CD8-positive, alpha-beta memory T cell (primary cell): ENCODE results near the gene DUSP10. TPM values are rescaled to one million over a fixed set of nuclear protein-coding genes. Genes with fewer than 3 reads are reported as not detected.

Experiments used
- CTCF ChIA-PET: fragments of 350-600 bp; sonication (Branson Sonifier 250); formaldehyde crosslinking; loops from one replicate; lab custom pipeline; 2021; ENCODE audit warnings: antibody characterized with exemption; lab: Charles Lee
- POLR2A ChIA-PET: fragments of 350-600 bp; sonication (Branson Sonifier 250); formaldehyde crosslinking; loops from one replicate; lab custom pipeline; 2021; ENCODE audit warnings: antibody characterized with exemption; lab: Charles Lee
- DNase-seq, 5 donors: peaks; one replicate each; pipeline versions ENCODE4 v3.0.0 to v3.0.0-alpha.2; 2020 to 2022; ENCODE audit warnings: mixed read lengths in 1 of 5
- H3K27ac ChIP-seq: one replicate; pipeline ENCODE4 v1.7.0; 2013; ENCODE audit warnings: low read depth, mild to moderate bottlenecking, low read length, moderate library complexity
- H3K27me3 ChIP-seq: 2 replicates; pipeline ENCODE4 v1.7.0; 2013; ENCODE audit warnings: low read length, mild to moderate bottlenecking; ENCODE audit not compliant: insufficient read depth, poor library complexity, severe bottlenecking
- H3K36me3 ChIP-seq: 2 replicates; pipeline ENCODE4 v1.7.0; 2013; ENCODE audit warnings: mild to moderate bottlenecking, low read length, moderate library complexity; ENCODE audit not compliant: insufficient read depth
- H3K4me1 ChIP-seq: 2 replicates; pipeline ENCODE4 v1.7.0; 2013; ENCODE audit warnings: mild to moderate bottlenecking, low read length, moderate library complexity; ENCODE audit not compliant: insufficient read depth
- H3K4me3 ChIP-seq: 2 replicates; pipeline ENCODE4 v1.7.0; 2013; ENCODE audit warnings: mild to moderate bottlenecking, low read length
- H3K9me3 ChIP-seq: 2 replicates; pipeline ENCODE4 v1.7.0; 2013; ENCODE audit warnings: mild to moderate bottlenecking, low read length
- H3K27ac Mint-ChIP-seq, 8 donors: one replicate each; pipeline ENCODE4 v1.8.0; 2020 to 2021; ENCODE audit warnings: mixed read lengths in 8 of 8, mild to moderate bottlenecking in 6 of 8, inconsistent platforms in 3 of 8, moderate library complexity in 3 of 8
- H3K27me3 Mint-ChIP-seq, 2 donors: one replicate each; pipeline ENCODE4 v1.8.0; 2020 to 2021; ENCODE audit warnings: mixed read lengths in 2 of 2, mild to moderate bottlenecking in 1 of 2, moderate library complexity in 1 of 2
- H3K36me3 Mint-ChIP-seq, 3 donors: one replicate each; pipeline ENCODE4 v1.8.0; 2020 to 2021; ENCODE audit warnings: mixed read lengths in 3 of 3, inconsistent platforms in 1 of 3, mild to moderate bottlenecking in 1 of 3
- H3K4me1 Mint-ChIP-seq, 3 donors: one replicate each; pipeline ENCODE4 v1.8.0; 2020 to 2021; ENCODE audit warnings: mixed read lengths in 3 of 3, inconsistent platforms in 1 of 3, mild to moderate bottlenecking in 1 of 3
- H3K4me3 Mint-ChIP-seq, 7 donors: one replicate each; pipeline ENCODE4 v1.8.0; 2020 to 2021; ENCODE audit warnings: mixed read lengths in 7 of 7, mild to moderate bottlenecking in 6 of 7, moderate library complexity in 4 of 7, inconsistent platforms in 2 of 7
- H3K9me3 Mint-ChIP-seq, 5 donors: one replicate each; pipeline ENCODE4 v1.8.0; 2020 to 2022; ENCODE audit warnings: mixed read lengths in 5 of 5, mild to moderate bottlenecking in 3 of 5, moderate library complexity in 2 of 5, inconsistent platforms in 1 of 5
- polyA plus RNA-seq: library from polyadenylated mRNA; unstranded; fragments of 300-500 nt; fragmentation: Illumina TruSeq; gene quantifications from one replicate; pipeline ENCODE4 v1.2.3, GENCODE V29; 2021
- total RNA-seq, 2 experiments: library from RNA; stranded (reverse); gene quantifications; one replicate each; pipeline ENCODE4 v1.2.3, GENCODE V29; 2021

Gene DUSP10
- total and polyA plus RNA-seq, 3 experiments from 2014 or later = 8.0 to 25.4 (median 23.7) TPM

- CTCF ChIA-PET = no interaction called here
- Mint-ChIP-seq H3K27me3 (peaks cover 2 to 10% of the 10 kb centered on the region in 2 donors), H3K36me3 (peaks cover 0 to 5% (median 0%) of the 10 kb centered on the region in 3 donors), H3K9me3 (no peaks in the 10 kb centered on the region), H3K27ac (peak overlapping the region in 1 of 8 donors; percentile 39), H3K4me3 (no peak overlapping the region), H3K4me1 (no peaks in the 10 kb centered on the region)
- no peaks in the 10 kb centered on the region for H3K9me3 ChIP-seq
- no peak for DNase-seq
- no peak overlapping the region for H3K4me3 ChIP-seq
- no peak overlapping the region for H3K27ac ChIP-seq
- H3K36me3 ChIP-seq = no peaks in the 10 kb centered on the region
- POLR2A ChIA-PET = no interaction called here
- H3K27me3 ChIP-seq = no peaks in the 10 kb centered on the region
- no peaks in the 10 kb centered on the region for H3K4me1 ChIP-seq
These were observed 72.4 kb downstream of the DUSP10 start for GRCh38 chr1:221669441-221669840.

- POLR2A ChIA-PET = no interaction called here
- H3K4me3 Mint-ChIP-seq = no peak overlapping the region
These were observed 74.4 kb downstream of the DUSP10 start for GRCh38 chr1:221667504-221667903.

GRCh38 chr1:221664253-221664652 is 77.6 kb downstream of the DUSP10 start:
- no peak overlapping the region for H3K27ac Mint-ChIP-seq
- H3K4me1 Mint-ChIP-seq = no peaks in the 10 kb centered on the region
- Histone ChIP-seq H3K36me3 (no peaks in the 10 kb centered on the region), H3K27me3 (no peaks in the 10 kb centered on the region), H3K27ac (no peak overlapping the region), H3K4me3 (no peak overlapping the region), H3K9me3 (no peaks in the 10 kb centered on the region), H3K4me1 (no peaks in the 10 kb centered on the region)
- no peak overlapping the region for H3K4me3 Mint-ChIP-seq
- ChIA-PET CTCF (no interaction called here), POLR2A (no interaction called here)
- no peaks in the 10 kb centered on the region for H3K9me3 Mint-ChIP-seq
- no peak for DNase-seq
- H3K27me3 Mint-ChIP-seq = peaks cover 1 to 3% of the 10 kb centered on the region in 2 donors
- peaks cover 0 to 5% (median 0%) of the 10 kb centered on the region in 3 donors for H3K36me3 Mint-ChIP-seq

More at GRCh38 chr1:221667504-221667903, 74.4 kb downstream of the DUSP10 start:
- Histone ChIP-seq H3K27ac (no peak overlapping the region), H3K9me3 (no peaks in the 10 kb centered on the region), H3K4me3 (no peak overlapping the region), H3K36me3 (no peaks in the 10 kb centered on the region), H3K27me3 (no peaks in the 10 kb centered on the region), H3K4me1 (no peaks in the 10 kb centered on the region)
- Mint-ChIP-seq H3K36me3 (peaks cover 0 to 5% (median 0%) of the 10 kb centered on the region in 3 donors), H3K27ac (no peak overlapping the region), H3K9me3 (no peaks in the 10 kb centered on the region), H3K4me1 (no peaks in the 10 kb centered on the region), H3K27me3 (peaks cover 4 to 10% of the 10 kb centered on the region in 2 donors)
- DNase-seq = no peak
- CTCF ChIA-PET = no interaction called here

- Mint-ChIP-seq H3K27ac (no peak overlapping the region), H3K4me3 (no peak overlapping the region), H3K27me3 (peaks cover 0 to 1% of the 10 kb centered on the region in 2 donors), H3K9me3 (no peaks in the 10 kb centered on the region), H3K36me3 (peaks cover 0 to 5% (median 0%) of the 10 kb centered on the region in 3 donors), H3K4me1 (no peaks in the 10 kb centered on the region)
- H3K27ac ChIP-seq = no peak overlapping the region
- POLR2A ChIA-PET = interaction anchor here (0.9 kb wide), 1 partner anchor 48 kb away, joined by 4 read pairs; no protein-coding TSS in a partner anchor
- H3K4me3 ChIP-seq = no peak overlapping the region
- no peaks in the 10 kb centered on the region for H3K36me3 ChIP-seq
- CTCF ChIA-PET = no interaction called here
- no peaks in the 10 kb centered on the region for H3K9me3 ChIP-seq
- DNase-seq = no peak
- no peaks in the 10 kb centered on the region for H3K4me1 ChIP-seq
- no peaks in the 10 kb centered on the region for H3K27me3 ChIP-seq
These were observed 78.6 kb downstream of the DUSP10 start for GRCh38 chr1:221663321-221663720.

GRCh38 chr1:221655766-221656305 is 86.1 kb downstream of the DUSP10 start:
- DNase-seq = no peak
- Histone ChIP-seq H3K9me3 (no peaks in the 10 kb centered on the region), H3K4me3 (no peak overlapping the region), H3K36me3 (no peaks in the 10 kb centered on the region), H3K4me1 (no peaks in the 10 kb centered on the region), H3K27ac (no peak overlapping the region), H3K27me3 (no peaks in the 10 kb centered on the region)
- POLR2A ChIA-PET = no interaction called here
- Mint-ChIP-seq H3K4me3 (no peak overlapping the region), H3K9me3 (no peaks in the 10 kb centered on the region), H3K36me3 (no peaks in the 10 kb centered on the region), H3K27ac (peak overlapping the region in 1 of 8 donors; percentile 10), H3K4me1 (no peaks in the 10 kb centered on the region), H3K27me3 (no peaks in the 10 kb centered on the region)
- CTCF ChIA-PET = interaction anchor here (1.8 kb wide), 1 partner anchor 86 kb away, joined by 6 read pairs; the partner anchor contains the start of gene DUSP10
